Neural cell (in vitro differentiated cells): ENCODE measurements around the gene SCN7A. TPM values are rescaled to one million over a fixed set of nuclear protein-coding genes. Genes with fewer than 3 reads are reported as not detected.

Experiments
- H2AFZ ChIP-seq: fragments of 200-600, 300-800 bp; sonication (generic), shearing (Covaris generic); 2 replicates; pipeline ENCODE4 v1.6.0; 2014; ENCODE audit warnings: low read depth, mild to moderate bottlenecking, antibody characterized with exemption, low read length, moderate library complexity
- H3F3A ChIP-seq: fragments of 200-600 bp; shearing (Covaris generic); 2 replicates; pipeline ENCODE4 v1.6.1; 2016; ENCODE audit warnings: mild to moderate bottlenecking, moderate library complexity, mixed read lengths, antibody characterized with exemption, low read length; ENCODE audit not compliant: insufficient read depth, poor library complexity, severe bottlenecking
- H3K27ac ChIP-seq: fragments of 200-600, 300-800 bp; sonication (generic), shearing (Covaris generic); 2 replicates; pipeline ENCODE4 v1.5.1; 2014; ENCODE audit warnings: mild to moderate bottlenecking, low read length, moderate library complexity
- H3K27me3 ChIP-seq: fragments of 300-800, 200-600 bp; sonication (generic), shearing (Covaris generic); 2 replicates; pipeline ENCODE4 v1.6.0; 2014; ENCODE audit warnings: mild to moderate bottlenecking, low read depth, low read length, moderate library complexity; ENCODE audit not compliant: insufficient read depth
- H3K36me3 ChIP-seq: fragments of 300-800, 200-600 bp; sonication (generic), shearing (Covaris generic); 2 replicates; pipeline ENCODE4 v1.5.1; 2014; ENCODE audit warnings: mild to moderate bottlenecking, antibody characterized with exemption, low read length, moderate library complexity; ENCODE audit not compliant: insufficient read depth
- H3K4me2 ChIP-seq: fragments of 300-800, 200-600 bp; sonication (generic), shearing (Covaris generic); 2 replicates; pipeline ENCODE4 v1.6.0; 2014; ENCODE audit warnings: mild to moderate bottlenecking, low read length
- H3K4me3 ChIP-seq: fragments of 300-800, 200-600 bp; sonication (generic), shearing (Covaris generic); 2 replicates; pipeline ENCODE4 v1.5.1; 2014; ENCODE audit warnings: mild to moderate bottlenecking, low read length, moderate library complexity
- H3K79me2 ChIP-seq: fragments of 200-600 bp; shearing (Covaris generic); replicated peaks from 2 replicates; pipeline ENCODE4 v1.6.0; 2014; ENCODE audit warnings: mild to moderate bottlenecking, low read length, moderate library complexity; ENCODE audit not compliant: insufficient read depth
- H3K9ac ChIP-seq: fragments of 300-800, 200-600 bp; sonication (generic), shearing (Covaris generic); 2 replicates; pipeline ENCODE4 v1.6.1; 2016; ENCODE audit warnings: mild to moderate bottlenecking, low read length, mixed read lengths
- H3K9me2 ChIP-seq: fragments of 200-600 bp; shearing (Covaris generic); 2 replicates; pipeline ENCODE4 v1.6.1; 2016; ENCODE audit warnings: mild to moderate bottlenecking, low read length, mixed read lengths; ENCODE audit not compliant: insufficient read depth
- H3K9me3 ChIP-seq: fragments of 200-600, 300-800 bp; sonication (generic), shearing (Covaris generic); 2 replicates; pipeline ENCODE4 v1.6.1; 2016; ENCODE audit warnings: mild to moderate bottlenecking, mixed run types, low read length, moderate library complexity, mixed read lengths
- H4K20me1 ChIP-seq: fragments of 200-600 bp; shearing (Covaris generic); 2 replicates; pipeline ENCODE4 v1.6.1; 2016; ENCODE audit warnings: mild to moderate bottlenecking, mixed run types; ENCODE audit not compliant: insufficient read depth
- EP300 ChIP-seq: fragments of 450-650 bp; conservative IDR thresholded peaks from 2 replicates; pipeline ENCODE4 v1.6.1; 2014; ENCODE audit warnings: antibody characterized with exemption, mild to moderate bottlenecking, moderate library complexity; ENCODE audit not compliant: poor library complexity, severe bottlenecking
- EZH2 ChIP-seq: fragments of 200-600, 300-800 bp; shearing (Covaris generic), sonication (generic); IDR thresholded peaks from 2 replicates; pipeline ENCODE4 v1.6.1; 2014; ENCODE audit warnings: antibody characterized with exemption, low read length, borderline replicate concordance, mild to moderate bottlenecking; ENCODE audit not compliant: insufficient read depth, poor library complexity, severe bottlenecking
- MXI1 ChIP-seq: fragments of 450-650 bp; conservative IDR thresholded peaks from 2 replicates; pipeline ENCODE4 v1.6.1; 2014; ENCODE audit warnings: antibody characterized with exemption, mild to moderate bottlenecking; ENCODE audit not compliant: poor library complexity, severe bottlenecking
- POLR2AphosphoS5 ChIP-seq: IDR thresholded peaks from 2 replicates; pipeline ENCODE4 v1.6.1; 2012
- RAD21 ChIP-seq: fragments of 450-650 bp; conservative IDR thresholded peaks from 2 replicates; pipeline ENCODE4 v1.6.1; 2014; ENCODE audit warnings: antibody characterized with exemption, mild to moderate bottlenecking, moderate library complexity
- SMC3 ChIP-seq: fragments of 450-650 bp; conservative IDR thresholded peaks from 2 replicates; pipeline ENCODE4 v1.6.1; 2014; ENCODE audit warnings: antibody characterized with exemption, mild to moderate bottlenecking, moderate library complexity; ENCODE audit not compliant: poor library complexity
- TAF1 ChIP-seq: IDR thresholded peaks from 2 replicates; pipeline ENCODE4 v1.6.1; 2012; ENCODE audit warnings: low read depth
- polyA plus RNA-seq: library from polyadenylated mRNA; depleted of rRNA; stranded (reverse); fragments of >200 nt; gene quantifications from 2 replicates; pipeline ENCODE4 v1.2.3, GENCODE V29; 2014
- TF ChIP-seq, protein P1 (sequence below): fragments of 450-650 bp; IDR thresholded peaks from 2 replicates; pipeline ENCODE4 v1.5.1; 2014; ENCODE audit warnings: antibody characterized with exemption, mild to moderate bottlenecking, moderate library complexity; ENCODE audit not compliant: poor library complexity, severe bottlenecking
- TF ChIP-seq, protein P2 (sequence below): IDR thresholded peaks from 2 replicates; pipeline ENCODE4 v1.6.1; 2012; ENCODE audit warnings: borderline replicate concordance

The SCN7A gene
- polyA plus RNA-seq, 1 donor from 2014 or later: 0.09 TPM

DNA sequence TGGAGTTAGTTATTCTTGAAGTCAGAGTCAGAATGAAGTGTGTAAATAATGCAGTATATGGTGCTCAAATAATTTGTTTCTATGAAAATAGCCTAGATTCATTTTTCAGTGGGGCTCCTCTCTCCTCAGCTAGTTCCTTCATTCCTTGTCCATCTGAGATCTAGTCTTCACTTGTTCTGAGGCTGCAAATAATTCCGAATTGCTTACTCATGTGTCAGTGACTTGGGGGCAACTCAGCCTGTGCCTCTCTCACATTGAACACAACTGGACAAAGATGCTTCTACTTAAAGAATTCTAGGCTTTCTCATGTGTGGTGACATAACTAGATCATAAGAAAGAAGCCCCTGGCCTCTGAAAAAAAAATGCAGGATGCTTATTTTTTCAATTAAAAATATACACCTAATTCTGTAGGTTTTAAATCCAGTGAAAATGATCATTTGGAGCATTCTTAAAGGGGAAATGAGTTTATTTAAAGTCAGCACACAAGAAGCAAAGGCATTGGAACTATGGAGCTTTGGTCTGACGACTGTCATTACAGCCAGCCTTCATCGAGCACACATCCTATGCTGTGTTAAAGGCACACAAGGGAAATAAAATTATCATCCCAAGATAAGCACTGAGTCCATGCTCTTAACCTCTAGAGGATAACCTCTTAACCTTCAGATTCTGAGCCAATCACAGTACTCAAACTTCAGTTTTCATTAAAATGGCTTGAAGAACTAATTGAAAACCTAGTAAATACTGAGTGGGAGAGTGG is 24.8 kb upstream of the SCN7A start:
- no peak overlapping the region for H3K27ac ChIP-seq
- TF ChIP-seq, protein P1, sequence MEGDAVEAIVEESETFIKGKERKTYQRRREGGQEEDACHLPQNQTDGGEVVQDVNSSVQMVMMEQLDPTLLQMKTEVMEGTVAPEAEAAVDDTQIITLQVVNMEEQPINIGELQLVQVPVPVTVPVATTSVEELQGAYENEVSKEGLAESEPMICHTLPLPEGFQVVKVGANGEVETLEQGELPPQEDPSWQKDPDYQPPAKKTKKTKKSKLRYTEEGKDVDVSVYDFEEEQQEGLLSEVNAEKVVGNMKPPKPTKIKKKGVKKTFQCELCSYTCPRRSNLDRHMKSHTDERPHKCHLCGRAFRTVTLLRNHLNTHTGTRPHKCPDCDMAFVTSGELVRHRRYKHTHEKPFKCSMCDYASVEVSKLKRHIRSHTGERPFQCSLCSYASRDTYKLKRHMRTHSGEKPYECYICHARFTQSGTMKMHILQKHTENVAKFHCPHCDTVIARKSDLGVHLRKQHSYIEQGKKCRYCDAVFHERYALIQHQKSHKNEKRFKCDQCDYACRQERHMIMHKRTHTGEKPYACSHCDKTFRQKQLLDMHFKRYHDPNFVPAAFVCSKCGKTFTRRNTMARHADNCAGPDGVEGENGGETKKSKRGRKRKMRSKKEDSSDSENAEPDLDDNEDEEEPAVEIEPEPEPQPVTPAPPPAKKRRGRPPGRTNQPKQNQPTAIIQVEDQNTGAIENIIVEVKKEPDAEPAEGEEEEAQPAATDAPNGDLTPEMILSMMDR: no peak
- TF ChIP-seq RAD21: no peak
- TF ChIP-seq TAF1: no peak
- TF ChIP-seq EP300: no peak
- TF ChIP-seq MXI1: no peak
- no peak for TF ChIP-seq POLR2AphosphoS5
- no peak for TF ChIP-seq SMC3
- TF ChIP-seq, protein P2, sequence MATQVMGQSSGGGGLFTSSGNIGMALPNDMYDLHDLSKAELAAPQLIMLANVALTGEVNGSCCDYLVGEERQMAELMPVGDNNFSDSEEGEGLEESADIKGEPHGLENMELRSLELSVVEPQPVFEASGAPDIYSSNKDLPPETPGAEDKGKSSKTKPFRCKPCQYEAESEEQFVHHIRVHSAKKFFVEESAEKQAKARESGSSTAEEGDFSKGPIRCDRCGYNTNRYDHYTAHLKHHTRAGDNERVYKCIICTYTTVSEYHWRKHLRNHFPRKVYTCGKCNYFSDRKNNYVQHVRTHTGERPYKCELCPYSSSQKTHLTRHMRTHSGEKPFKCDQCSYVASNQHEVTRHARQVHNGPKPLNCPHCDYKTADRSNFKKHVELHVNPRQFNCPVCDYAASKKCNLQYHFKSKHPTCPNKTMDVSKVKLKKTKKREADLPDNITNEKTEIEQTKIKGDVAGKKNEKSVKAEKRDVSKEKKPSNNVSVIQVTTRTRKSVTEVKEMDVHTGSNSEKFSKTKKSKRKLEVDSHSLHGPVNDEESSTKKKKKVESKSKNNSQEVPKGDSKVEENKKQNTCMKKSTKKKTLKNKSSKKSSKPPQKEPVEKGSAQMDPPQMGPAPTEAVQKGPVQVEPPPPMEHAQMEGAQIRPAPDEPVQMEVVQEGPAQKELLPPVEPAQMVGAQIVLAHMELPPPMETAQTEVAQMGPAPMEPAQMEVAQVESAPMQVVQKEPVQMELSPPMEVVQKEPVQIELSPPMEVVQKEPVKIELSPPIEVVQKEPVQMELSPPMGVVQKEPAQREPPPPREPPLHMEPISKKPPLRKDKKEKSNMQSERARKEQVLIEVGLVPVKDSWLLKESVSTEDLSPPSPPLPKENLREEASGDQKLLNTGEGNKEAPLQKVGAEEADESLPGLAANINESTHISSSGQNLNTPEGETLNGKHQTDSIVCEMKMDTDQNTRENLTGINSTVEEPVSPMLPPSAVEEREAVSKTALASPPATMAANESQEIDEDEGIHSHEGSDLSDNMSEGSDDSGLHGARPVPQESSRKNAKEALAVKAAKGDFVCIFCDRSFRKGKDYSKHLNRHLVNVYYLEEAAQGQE: no peak
- TF ChIP-seq EZH2: no peak
- H3F3A ChIP-seq: no peaks in the 10 kb centered on the region

GRCh38 chr2:166517533-166518061 is 23.5 kb upstream of the SCN7A start:
- Histone ChIP-seq H3K27me3 (no peaks in the 10 kb centered on the region), H3K4me3 (no peak overlapping the region), H3K79me2 (no peaks in the 10 kb centered on the region), H3K27ac (no peak overlapping the region), H3K9me2 (no peaks in the 10 kb centered on the region), H2AFZ (no peak overlapping the region), H3K9me3 (no peaks in the 10 kb centered on the region), H4K20me1 (no peaks in the 10 kb centered on the region), H3K9ac (no peak overlapping the region), H3K4me2 (no peak overlapping the region), H3F3A (no peaks in the 10 kb centered on the region), H3K36me3 (no peaks in the 10 kb centered on the region)
- TF ChIP-seq, protein P2: no peak
- TF ChIP-seq TAF1 (no peak), SMC3 (no peak), EP300 (no peak), POLR2AphosphoS5 (no peak), RAD21 (no peak), MXI1 (no peak), EZH2 (no peak)
- TF ChIP-seq, protein P1: no peak

More for the DNA sequence above, 24.8 kb upstream of the SCN7A start:
- Histone ChIP-seq H3K9me2 (no peaks in the 10 kb centered on the region), H2AFZ (no peak overlapping the region), H3K36me3 (no peaks in the 10 kb centered on the region), H3K4me2 (no peak overlapping the region), H3K9me3 (no peaks in the 10 kb centered on the region), H3K79me2 (no peaks in the 10 kb centered on the region), H3K27me3 (no peaks in the 10 kb centered on the region), H4K20me1 (no peaks in the 10 kb centered on the region), H3K4me3 (no peak overlapping the region), H3K9ac (no peak overlapping the region)
